Stimulated activated CD8-positive, alpha-beta memory T cell treated with anti-CD3 and anti-CD28 coated beads, Interleukin-4, amount 100 ng/mL, for 1 hour (primary cell): ENCODE measurements around the gene NEDD9.

Experiments
- DNase-seq, 2 donors: peaks; one replicate each; pipeline ENCODE4 v3.0.0-alpha.2; 2020; ENCODE audit warnings: low read depth in 2 of 2, low spot score in 1 of 2

The NEDD9 gene

GRCh38 chr6:11260249-11261038 lies 28.0 kb upstream of the NEDD9 start:
- DNase-seq: no peak

- DNase-seq: no peak
Measured at GRCh38 chr6:11258260-11259237, 26.1 kb upstream of the NEDD9 start.

- DNase-seq: no peak
Measured at GRCh38 chr6:11255610-11256009, 23.1 kb upstream of the NEDD9 start.

- no peak for DNase-seq
Measured at GRCh38 chr6:11253594-11253993, 21.1 kb upstream of the NEDD9 start.

GRCh38 chr6:11251553-11252360 lies 19.3 kb upstream of the NEDD9 start:
- no peak for DNase-seq

GRCh38 chr6:11250108-11250507 lies 17.6 kb upstream of the NEDD9 start:
- no peak for DNase-seq

GRCh38 chr6:11248974-11249761 lies 16.7 kb upstream of the NEDD9 start:
- DNase-seq: no peak

GRCh38 chr6:11246722-11247121 lies 14.3 kb upstream of the NEDD9 start:
- no peak for DNase-seq

- DNase-seq: no peak
Measured at GRCh38 chr6:11245381-11246256, 13.2 kb upstream of the NEDD9 start.

GRCh38 chr6:11244387-11245126 lies 12.1 kb upstream of the NEDD9 start:
- DNase-seq: no peak

GRCh38 chr6:11243861-11244260 lies 11.4 kb upstream of the NEDD9 start:
- DNase-seq: no peak

- no peak for DNase-seq
Measured at GRCh38 chr6:11242711-11243110, 10.2 kb upstream of the NEDD9 start.

- no peak for DNase-seq
Measured at GRCh38 chr6:11241793-11242201, 9.3 kb upstream of the NEDD9 start.

- no peak for DNase-seq
Measured at GRCh38 chr6:11241154-11241792, 8.8 kb upstream of the NEDD9 start.

GRCh38 chr6:11237956-11238355 lies 5.5 kb upstream of the NEDD9 start:
- DNase-seq: no peak

- no peak for DNase-seq
Measured at GRCh38 chr6:11237428-11237827, 5.0 kb upstream of the NEDD9 start.

- no peak for DNase-seq
Measured at GRCh38 chr6:11236915-11237314, 4.4 kb upstream of the NEDD9 start.

- DNase-seq: no peak
Measured at GRCh38 chr6:11236076-11236750, 3.7 kb upstream of the NEDD9 start.
